NCI-H69 (cell line): ENCODE data around the gene TMEM184A.

Experiments used
- DNase-seq: peaks from one replicate; lab custom pipeline; 2025; lab: John Stamatoyannopoulos, UW

The TMEM184A gene

GRCh38 chr7:1555813-1556543 is at the start of gene TMEM184A:
Gene TMEM184A, minus strand, starts transcription at chr7:1556205. Its CDS starts 721 bp downstream, at chr7:1555484.
- DNase-seq = peak; percentile 99

GRCh38 chr7:1604383-1604782 is 48.4 kb upstream of the TMEM184A start:
- DNase-seq = no peak

GRCh38 chr7:1603346-1604225 is 47.6 kb upstream of the TMEM184A start:
- DNase-seq = no peak

DNA sequence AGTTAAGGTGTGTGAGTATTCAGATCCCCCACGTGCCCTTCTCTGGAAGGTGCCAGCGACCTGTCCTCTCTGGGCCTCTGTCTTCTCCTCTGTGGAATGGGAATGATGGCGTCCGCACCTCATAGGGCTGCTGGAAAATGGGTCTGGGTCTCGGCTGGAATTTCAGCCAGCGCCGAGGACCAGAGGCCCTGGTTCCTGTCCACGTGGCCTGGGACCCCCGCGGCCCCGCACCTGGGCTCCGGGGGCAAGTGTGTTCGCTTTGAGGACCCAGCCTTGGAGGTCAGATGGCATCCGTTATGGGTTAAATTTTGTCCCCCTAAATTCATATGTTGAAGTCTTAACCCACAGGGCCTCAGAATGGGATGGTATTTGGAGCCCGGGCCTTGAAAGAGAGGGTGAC is 46.4 kb upstream of the TMEM184A start:
- no peak for DNase-seq

DNA sequence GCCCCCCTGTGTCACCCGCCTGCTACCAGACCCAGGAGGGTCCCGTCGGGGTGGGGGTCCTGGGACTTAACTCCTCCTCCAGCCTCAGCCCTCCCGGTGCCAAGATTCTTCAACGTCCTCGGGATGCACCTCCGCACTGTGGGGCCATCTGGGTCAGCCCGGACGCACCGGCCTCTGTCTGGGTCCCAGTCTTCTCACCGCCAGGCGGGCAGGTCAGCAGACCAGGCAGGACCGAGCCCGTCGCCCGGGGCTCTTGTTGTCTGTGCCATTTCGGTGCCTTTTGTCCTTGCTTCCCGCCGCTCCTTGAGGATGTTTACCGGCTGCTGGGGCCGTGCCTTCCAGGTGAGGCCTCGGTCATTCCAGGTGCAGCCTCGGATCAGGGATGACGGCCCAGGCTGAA is 46.0 kb upstream of the TMEM184A start:
- DNase-seq = no peak

GRCh38 chr7:1599640-1600395 is 43.8 kb upstream of the TMEM184A start:
- DNase-seq = no peak

DNA sequence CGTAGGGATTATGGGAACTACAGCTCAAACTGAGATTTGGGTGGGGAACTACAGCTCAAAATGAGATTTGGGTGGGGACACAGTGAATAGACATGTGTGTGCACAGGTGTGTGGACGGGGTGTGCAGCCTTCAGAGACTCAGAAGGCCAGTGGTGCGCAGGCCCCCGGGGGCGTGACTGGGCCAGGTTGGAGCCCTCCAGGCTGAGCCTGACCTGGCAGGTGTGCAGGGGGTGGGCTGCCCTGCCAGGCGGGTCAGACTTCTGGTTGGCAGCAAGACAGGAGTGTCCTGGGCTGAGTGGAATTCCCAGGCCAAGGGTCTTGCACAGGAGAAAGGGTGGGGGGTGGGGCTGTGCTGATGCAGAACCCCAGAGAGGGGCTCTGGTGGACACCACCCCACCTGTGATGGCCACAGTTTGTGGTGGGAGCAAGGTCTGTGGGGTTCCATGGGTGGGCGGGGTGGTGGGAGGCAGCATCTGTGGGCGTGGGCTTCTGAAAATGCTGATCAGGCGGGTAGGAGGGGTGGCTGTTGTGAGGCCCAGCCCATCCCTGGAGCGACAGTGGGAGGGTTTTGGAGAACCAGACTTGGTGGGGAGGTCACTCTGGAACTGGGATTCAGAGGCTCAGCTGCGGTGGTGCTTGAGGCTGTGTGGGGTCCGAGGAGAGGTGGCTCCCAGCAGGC is 43.1 kb upstream of the TMEM184A start:
- no peak for DNase-seq

DNA sequence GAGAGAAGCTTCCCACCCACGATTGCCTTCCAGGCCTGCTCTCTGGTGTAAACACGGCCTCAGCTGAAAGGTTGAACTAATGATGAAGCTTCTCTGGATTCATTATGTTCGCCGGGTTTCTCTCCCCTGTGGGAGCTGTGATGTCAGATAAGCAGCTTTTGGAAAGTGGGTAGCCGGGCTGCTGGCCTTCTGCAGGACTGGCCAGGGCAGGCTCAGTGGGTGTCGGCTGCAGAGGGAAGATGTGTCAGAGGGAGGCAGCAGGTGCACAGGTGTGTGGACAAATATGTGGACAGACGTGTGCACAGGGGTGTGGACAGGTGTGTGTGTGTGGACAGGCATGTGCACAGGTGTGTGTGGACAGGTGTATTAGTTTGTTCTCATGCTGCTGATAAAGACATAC is 42.3 kb upstream of the TMEM184A start:
- no peak for DNase-seq

DNA sequence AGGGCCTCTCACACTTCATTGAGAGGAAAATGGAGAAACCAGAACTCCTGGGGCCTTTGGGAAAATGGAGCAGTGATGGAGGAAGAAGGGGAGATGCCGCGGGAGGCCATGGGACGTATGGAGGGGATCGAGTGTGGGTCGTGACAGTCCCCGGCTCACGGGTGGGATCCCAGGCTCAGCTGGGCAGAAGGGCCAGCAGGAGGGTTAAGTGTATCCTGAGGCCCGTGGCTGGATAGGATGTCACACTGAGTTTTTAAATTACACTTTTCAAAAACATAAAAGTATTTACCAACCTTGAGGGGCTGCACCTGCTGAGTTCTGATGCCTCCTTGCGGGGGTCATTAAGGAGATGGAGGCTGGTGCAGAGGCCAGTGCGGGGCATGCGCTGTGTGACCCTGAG is 41.8 kb upstream of the TMEM184A start:
- DNase-seq = no peak

DNA sequence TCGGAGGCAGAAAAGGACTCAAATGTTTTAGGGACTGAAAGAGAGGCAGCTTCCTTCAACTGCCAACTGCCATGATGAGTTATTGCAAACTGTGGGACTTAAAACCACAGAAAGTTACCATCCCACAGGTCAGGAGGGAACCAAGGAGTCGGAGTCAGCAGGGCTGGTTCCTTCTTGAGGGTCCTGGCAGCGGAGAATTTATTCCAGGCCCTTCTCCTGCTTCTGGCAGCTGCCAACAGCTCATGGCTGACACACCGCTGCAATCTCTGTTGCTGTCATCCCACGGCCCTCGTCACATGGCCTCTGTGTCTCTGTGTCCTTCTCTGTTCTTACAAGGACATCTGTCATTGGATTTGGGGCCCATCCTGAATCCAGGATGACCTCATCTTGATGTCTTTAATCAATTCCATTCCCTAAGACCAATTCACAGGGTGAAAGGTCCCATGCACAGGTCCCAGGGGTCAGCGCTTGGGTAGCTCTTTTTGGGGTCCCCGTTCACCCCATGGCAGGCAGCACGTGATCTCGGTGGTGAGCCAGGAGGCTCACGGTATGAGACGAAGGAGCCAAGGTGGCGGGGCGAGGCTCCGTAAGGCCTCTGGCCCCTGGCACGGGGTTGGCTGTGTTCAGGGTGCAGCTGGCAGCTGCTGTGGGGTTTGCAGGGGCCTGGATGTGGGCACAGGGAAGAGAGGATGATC is 41.2 kb upstream of the TMEM184A start:
- no peak for DNase-seq

DNA sequence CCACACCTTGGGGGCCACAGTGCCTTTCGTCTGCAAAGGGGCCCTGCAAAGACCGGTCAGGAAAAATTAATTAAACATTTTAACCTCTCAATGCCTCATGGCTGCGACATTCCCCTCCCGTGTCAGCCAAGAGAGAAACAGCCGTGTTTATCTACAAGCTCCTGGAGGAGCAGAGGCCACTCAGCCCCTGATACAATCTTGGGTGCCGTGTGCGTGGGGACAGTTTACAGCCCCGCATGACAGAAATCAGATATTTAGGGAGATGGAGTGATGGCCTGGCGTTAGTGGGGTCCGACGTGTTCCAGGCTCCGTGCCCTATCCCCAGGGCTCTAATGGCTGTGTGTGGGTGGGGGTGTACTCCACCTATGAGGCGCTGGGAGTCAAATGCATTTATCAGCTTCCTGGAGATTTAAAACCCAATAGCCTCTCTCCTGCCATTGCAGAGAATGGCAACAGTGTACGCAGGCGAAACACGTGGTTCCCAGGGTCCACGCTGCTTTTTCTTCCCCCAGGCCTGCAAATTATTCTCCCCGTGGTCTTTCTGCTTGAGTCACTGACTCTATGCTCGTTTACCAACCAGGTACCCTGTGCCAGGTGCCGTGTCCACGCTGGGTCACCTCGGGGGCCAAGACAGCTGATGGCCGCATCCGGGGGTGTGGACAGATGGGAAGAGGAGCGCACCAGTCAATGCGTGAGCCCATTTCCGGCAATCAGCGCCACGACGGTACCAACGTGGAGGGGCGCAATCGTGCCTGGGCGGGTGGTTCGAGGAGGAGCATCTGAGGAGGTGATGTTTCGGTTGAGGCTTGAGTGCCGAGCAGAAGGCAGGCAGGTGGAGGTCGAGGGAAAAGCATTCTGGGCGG is 40.4 kb upstream of the TMEM184A start:
- no peak for DNase-seq

DNA sequence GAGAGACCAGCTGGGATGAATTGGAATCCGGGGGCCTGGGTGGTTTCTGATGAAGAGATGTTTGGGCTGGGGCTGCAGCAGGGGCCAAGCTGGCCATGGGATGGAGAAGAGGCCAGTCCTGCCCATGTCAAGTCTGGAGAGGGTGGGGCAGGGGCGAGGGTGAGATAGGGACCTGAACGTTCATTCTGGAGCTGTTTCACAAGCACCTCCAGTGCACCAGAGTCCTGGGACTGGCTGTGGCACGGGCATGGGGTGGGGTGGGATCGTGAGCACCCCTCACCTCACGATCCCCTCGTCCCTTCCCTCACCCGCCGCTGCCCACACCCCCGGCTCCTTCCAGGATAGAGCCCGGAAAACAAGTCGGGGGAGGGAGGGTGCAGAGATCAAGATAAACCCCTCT is 39.6 kb upstream of the TMEM184A start:
- no peak for DNase-seq

DNA sequence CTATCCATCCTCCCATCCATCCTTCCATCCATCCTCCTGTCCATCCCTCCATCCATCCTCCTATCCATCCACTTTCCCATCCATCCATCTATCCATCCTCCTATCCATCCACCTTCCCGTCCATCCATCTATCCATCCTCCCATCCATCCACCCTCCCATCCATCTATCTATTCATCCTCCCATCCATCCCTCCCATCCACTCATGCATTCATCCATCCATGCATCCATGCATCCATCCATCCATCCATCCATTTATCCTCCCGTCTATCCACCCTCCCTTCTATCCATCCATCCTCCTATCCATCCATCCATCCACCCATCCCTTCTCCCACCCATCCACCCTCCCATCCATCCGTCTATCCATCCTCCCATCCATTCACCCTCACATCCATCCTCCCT is 39.0 kb upstream of the TMEM184A start:
- no peak for DNase-seq

- DNase-seq = no peak
These were observed 38.0 kb upstream of the TMEM184A start for GRCh38 chr7:1593904-1594421.

GRCh38 chr7:1593091-1593866 is 37.3 kb upstream of the TMEM184A start:
- no peak for DNase-seq

DNA sequence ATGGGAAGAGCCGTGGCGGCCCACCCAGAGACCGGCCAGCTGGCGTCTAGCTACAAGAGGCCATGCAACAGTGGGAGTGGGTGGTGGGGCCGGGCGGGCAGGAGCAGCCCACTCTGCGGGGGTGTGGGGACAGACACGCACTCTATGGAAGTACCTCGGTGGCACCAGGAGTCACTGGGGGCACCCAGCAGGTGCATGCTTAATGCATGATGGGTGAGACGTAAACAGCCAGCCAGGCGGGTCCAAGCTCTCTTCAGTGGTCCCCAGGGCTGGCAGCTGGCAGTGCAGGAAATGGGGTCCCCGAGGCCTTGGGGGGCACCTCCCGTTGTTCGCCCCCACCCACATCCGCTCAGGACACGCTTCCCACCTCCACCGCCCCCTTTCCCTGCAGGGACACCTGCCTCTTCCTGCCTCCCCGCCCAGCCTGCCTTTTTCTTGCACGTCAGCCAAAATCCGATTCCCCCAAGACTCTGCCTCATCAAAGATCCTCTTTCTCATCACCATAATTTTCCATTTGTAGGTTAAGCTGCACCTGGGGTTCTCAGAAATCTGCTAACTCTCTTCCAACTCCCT is 36.4 kb upstream of the TMEM184A start:
- DNase-seq = peak; percentile 55

DNA sequence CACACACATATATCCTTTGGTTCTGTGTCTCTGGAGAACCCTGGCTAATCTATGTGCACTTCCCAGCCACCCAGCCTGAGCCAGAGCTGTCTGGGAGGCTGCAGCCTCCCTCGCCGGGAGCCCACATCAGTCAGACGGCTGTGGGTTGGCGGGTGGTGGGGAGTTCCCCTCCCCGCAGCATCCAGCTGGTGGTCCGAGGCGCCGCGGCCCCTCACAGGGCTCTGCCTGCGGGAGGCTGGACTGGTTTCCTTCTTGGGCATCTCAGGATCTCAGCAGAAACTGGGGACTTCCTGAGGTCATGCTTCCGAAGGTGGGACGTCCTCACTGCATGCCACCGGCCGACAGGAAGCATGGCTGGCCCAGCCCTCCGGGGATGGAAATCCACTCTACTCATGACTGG is 35.9 kb upstream of the TMEM184A start:
- no peak for DNase-seq

GRCh38 chr7:1591396-1591795 is 35.4 kb upstream of the TMEM184A start:
- DNase-seq = no peak

- DNase-seq = no peak
These were observed 34.9 kb upstream of the TMEM184A start for GRCh38 chr7:1590887-1591286.
